ENCODE measurements around the gene SPTBN2.
"Not testable (repeated sequence)": the region's sequence is repeated elsewhere in the genome, so short reads cannot be mapped to it uniquely, and the experiment has no call there.

The SPTBN2 gene

DNA sequence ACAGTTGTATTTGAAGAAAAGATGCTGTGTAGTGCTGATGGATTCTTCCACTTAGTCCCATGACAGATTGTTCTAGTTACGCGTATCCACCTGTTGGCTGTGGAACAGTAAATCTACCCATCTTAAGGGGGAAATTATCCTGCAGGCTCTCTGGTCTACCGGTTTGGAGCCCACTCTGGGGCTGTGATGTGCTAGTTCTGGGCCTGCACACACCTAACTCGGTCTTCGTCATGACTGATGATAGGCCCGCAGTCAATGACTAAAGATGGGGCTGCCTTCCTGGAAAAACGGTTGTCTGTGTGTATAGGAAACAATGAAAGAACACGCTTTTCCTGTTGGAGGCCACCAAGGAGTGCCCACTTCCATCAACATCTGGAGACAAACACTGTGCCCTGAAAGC is 45.1 kb downstream of the SPTBN2 start:
- DNase-seq = no peak

GRCh38 chr11:66680966-66681645 is 47.9 kb downstream of the SPTBN2 start:
- no peak for DNase-seq

- peak; percentile 95 for DNase-seq
Observed at GRCh38 chr11:66677599-66678375, 51.2 kb downstream of the SPTBN2 start, which contains the start of gene RBM4B. Gene RBM4B, minus strand, starts transcription at chr11:66677887. Its CDS starts 808 bp downstream, at chr11:66677079.

- DNase-seq = no peak
Observed at GRCh38 chr11:66676931-66677598, 52.0 kb downstream of the SPTBN2 start.

GRCh38 chr11:66676282-66676919 is 52.6 kb downstream of the SPTBN2 start:
- DNase-seq = no peak

DNA sequence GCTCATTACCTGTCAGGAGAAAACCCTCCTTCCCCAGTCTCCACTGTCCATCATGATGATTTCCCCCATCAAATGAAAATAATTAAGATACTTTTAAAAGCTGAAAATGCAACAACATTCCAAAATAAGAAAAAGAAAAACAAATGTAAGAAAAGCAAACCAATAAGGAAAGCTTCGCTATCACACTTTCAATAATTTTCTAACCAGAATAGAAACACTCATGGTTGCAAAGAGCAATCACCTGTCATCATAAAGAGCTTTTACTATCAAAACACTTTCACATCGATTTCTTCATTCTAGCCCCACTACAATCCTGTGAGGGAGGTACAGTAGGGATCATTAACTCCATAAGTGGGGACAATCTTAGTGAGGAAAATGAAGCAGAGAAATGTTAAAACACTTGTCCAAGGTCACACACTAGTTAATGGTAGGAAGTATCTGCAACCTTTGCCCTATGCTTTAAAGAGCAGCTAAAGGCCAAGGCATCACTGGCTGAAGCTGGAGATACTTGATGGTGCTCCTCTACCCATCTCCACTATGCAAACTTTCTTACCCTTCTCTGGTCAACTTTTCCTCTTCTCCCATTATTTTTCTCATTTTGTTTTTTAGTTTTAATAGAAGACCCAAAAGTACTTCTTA is 53.9 kb downstream of the SPTBN2 start:
- peak; percentile 19 for DNase-seq

GRCh38 chr11:66670816-66671215 is 58.2 kb downstream of the SPTBN2 start:
- no peak for DNase-seq

DNA sequence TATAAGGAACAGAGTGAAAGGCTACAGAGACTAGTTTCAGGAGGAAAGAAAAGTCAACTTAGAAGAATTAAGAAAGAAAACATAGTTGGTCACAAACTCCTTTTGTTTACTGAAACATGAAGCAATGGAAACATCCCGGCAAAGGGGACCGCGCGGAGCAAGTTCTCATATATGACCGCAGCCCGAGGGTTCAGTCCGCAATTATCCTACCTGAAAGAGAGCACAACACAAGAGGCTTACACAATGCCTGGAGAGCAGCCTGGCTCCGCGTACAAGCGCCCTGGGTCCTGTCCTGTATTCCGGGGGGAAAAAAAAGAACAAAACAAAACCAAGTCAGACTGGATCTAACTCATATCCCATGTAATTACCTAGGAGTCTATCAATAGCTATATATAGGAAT is 63.6 kb downstream of the SPTBN2 start:
- DNase-seq = no peak

DNA sequence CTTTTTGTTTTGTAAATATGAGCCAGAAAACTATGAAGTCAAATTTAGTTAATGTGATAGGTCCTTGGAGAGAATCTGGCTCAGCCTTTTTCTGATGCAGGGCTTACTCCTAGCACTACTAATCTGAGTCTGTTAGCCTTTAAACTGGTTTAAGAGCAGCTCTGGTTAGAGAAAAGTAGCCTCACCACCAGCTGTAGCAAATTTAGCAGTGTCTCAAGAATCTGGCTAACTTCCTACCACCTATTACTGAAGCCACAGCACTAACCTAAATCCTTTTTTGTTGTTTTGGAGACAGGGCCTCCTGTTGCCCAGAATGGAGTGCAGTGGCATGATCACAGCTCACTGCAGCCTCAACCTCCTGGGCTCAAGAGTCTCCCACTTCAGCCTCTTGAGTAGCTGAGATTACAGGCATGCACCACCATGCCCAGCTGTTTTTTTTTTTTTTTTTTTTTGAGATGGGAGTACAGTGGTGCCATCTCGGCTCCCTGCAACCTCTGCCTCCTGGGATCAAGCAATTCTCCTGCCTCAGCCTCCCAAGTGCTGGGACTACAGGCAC is 65.2 kb downstream of the SPTBN2 start:
- DNase-seq = no peak

DNA sequence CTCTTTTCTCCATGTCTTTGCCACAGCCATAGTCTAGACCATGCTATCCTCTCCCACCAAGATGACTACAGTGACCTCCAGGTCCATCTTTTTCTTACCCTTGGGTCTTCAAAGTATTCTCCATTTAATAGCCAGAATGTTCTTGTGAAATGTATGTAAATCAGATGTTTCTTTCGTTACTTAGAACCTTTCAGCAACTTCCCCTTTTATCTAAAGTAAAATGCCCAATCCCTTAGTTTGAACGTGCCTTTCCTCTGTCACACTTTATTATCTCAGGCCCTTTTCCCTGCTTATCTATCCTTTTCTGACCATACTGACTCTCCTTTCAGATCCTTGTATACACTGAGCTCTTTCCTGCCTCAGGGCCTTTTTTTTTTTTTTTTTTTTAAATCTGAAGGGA is 69.3 kb downstream of the SPTBN2 start:
- DNase-seq = no peak

DNA sequence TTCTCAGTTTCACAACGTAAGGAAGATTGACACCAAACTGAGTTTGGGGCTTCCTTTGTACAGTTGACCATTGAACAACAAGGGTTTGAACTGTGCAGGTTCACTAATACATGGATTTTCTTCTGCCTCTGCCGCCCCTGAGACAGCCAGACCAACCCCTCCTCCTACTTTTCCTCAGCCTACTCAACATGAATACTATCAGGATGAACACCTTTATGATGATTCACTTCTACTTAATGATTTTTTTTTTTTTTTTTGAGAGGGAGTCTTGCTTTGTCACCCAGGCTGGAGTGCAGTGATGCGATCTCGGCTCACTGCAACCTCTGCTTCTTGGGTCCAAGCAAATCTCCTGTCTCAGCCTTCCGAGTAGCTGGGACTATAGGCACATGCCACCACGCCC is 75.9 kb downstream of the SPTBN2 start:
- DNase-seq = no peak

DNA sequence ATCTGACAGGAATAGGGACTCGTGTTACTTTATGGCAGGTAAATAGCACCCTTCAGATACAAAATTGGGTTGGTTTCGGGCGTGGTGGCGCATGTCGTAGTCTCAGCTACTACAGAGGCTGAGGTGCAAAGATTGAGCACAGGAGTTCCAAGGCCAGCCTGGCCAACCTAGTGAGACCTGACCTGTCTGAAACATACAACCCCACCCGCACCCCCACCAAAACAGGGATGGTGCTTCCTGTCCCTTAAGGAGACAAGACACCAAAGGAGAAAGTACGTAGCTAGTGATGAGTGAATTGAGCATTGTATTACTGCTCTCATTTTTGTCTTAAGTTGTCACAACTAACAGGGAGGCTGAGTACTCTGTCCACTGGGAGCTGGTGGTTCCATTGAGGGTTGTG is 76.4 kb downstream of the SPTBN2 start:
- no peak for DNase-seq

GRCh38 chr11:66651016-66651415 is 78.0 kb downstream of the SPTBN2 start:
- DNase-seq = no peak

GRCh38 chr11:66649903-66650302 is 79.1 kb downstream of the SPTBN2 start:
- DNase-seq = no peak

DNA sequence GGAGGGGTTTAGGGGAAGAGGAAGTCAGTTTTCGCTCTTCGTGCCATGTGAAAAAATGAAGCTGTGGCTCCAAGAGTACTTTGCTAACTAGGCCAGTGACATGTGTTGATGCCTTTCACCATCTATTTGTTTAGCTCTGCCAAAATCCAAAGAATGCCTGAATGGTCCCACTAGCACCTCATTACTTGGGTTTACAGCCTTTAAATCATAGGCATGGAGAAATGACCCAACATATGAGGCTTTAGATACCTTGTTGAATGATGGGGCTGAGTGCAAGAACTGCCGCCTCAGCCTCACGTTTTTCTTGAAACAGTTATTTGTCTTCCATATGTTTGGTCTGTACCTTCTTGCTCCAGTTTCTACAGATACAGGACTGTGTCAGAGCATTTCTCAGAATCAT is 82.2 kb downstream of the SPTBN2 start:
- DNase-seq = no peak

DNA sequence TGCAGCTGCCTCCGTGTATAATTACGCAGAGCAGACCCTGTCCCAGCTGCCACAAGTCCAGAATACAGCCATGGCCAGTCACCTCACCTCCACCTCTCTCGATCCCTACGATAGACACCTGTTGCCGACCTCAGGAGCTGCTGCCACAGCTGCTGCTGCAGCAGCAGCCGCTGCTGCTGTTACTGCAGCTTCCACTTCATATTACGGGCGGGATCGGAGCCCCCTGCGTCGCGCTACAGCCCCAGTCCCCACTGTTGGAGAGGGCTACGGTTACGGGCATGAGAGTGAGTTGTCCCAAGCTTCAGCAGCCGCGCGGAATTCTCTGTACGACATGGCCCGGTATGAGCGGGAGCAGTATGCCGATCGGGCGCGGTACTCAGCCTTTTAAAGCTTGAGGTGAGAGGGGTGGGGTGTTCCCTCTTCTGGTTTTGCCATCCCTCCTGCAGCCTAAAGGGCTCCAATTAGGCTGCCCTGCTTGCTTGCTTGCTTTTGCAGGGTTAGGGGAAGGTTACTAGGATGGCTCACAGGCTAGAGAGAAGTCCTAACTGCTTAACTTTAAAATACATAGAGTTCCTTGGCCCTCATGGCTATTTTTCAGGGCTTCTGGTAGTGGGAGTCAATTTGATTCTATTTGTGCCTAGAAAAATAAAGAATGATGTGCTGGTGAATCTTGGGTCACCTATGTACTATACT is 85.1 kb downstream of the SPTBN2 start:
- DNase-seq = no peak

DNA sequence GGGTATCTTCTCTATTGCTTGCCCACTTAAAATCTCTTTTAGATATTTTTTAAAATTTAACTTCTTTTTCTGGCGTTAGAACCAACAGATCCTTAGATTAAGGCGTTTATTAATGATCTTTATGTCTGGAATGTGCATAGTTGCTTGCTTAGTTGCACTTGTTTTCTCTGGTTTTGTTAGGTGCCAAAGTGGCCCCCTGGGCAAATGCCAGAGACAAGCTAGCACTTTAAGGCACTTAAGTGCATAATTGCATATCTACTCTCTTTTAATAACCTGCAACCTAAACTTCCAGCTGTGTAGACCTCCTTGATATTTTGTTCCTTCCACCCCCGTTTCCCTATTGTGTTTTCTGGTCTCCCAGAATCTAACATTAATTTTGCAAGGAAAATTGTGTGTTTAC is 87.2 kb downstream of the SPTBN2 start:
- no peak for DNase-seq

DNA sequence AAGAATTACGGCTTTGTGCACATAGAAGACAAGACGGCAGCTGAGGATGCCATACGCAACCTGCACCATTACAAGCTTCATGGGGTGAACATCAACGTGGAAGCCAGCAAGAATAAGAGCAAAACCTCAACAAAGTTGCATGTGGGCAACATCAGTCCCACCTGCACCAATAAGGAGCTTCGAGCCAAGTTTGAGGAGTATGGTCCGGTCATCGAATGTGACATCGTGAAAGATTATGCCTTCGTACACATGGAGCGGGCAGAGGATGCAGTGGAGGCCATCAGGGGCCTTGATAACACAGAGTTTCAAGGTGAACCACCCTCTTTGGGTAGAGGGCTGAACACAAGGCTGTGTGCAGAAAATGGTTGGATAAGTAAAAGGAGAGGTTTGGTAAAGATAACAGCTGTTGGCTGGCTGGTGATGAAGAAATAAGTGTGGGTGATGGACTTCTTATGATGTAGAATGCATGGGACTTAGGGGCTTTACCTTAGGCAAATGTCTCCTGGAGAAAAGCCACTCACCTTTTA is 89.1 kb downstream of the SPTBN2 start:
- DNase-seq = not testable (repeated sequence)

DNA sequence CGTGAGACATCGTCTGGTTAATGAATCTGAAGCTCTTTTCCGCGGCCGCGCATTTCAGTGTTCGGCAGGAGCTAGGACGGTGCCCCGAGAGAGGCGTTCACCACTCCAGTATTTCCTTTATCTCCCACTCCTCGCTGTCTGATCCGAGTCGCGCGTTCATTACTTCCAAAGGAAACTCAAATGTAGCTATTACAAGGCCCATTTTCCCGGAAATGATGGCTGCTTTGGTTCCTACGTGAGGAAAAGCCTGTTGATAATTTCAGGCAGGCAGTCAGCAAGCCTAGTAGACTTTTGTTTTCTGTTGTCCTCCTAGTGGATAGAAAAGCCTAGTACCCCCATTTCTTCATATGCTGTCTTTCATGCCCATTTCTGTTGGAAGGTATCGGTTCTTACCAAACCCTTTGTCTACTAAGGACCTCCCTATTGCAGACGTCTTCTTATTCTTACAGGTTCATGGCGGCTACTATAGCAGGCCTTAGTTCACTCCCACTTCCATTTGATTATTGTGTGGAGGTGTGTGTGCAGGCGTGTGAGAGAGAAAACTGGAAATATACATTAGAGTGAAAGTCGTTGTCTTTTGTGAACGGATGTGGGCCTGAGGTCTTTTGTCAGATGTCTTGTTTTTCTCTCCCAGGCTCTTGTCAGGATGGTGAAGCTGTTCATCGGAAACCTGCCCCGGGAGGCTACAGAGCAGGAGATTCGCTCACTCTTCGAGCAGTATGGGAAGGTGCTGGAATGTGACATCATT is 89.8 kb downstream of the SPTBN2 start:
- DNase-seq = peak; percentile 35

DNA sequence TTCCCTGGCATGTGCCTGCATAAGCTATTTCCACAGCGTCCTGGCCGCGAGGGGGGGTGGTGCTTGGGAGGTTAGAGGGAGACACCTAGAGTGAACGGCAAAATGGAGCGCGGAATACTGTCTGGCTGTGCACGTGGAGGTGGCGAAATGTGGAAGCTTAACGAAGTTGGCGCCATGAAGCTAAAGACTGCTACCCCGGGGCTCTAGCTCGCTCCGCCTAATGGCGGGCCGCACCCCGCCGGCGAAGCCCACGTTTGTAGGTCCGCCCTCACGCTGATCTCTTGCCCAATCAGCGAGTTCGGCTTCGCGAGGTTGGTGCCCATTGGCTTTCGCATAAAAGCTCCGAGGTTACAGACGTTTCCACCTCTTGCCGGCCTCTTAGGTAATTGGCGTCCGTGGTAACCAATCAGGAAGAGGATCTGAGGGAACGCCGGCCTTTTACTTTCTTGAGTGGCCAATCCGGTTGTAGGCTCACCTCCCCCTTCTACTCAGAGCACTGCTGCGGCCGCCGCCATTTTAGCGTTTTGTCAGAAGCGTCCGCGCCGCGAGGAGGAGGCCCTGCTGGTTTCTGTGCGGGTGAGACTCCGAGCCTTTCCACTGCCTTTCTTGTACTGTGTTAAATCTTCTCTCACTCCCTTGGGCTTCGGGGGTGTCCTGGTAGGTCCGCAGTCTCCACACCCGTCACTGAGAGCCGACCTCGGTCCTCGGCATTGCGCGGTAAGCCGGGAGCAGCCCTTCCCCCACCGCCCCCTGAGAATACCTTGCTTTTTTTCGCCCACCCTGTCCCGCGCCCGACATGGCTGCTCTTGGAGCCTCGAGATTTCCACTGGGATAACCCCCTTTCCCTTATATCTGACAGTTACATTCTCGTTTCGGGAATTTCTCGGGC is 90.6 kb downstream of the SPTBN2 start, which contains the start of gene RBM4:
Gene RBM4, plus strand, starts transcription at position 527 of the 889 bp plus-strand sequence. CDS start 1,009 bp downstream, outside the sequence.
- peak; percentile 99 for DNase-seq

All from NCI-H2227 treated with DMSO at 0.1 percent for 48 hours (cell line).